Ishikawa (cell line): ENCODE data around the gene AVEN.

ENCODE experiments used
- EP300 ChIP-seq: IDR thresholded peaks from 2 replicates; pipeline ENCODE4 v1.6.1; 2012; ENCODE audit warnings: borderline replicate concordance
- MAX ChIP-seq: IDR thresholded peaks from 2 replicates; pipeline ENCODE4 v1.6.1; 2012
- REST ChIP-seq: IDR thresholded peaks from 2 replicates; pipeline ENCODE4 v1.6.1; 2012; ENCODE audit warnings: low read depth, mild to moderate bottlenecking
- YY1 ChIP-seq: IDR thresholded peaks from 2 replicates; pipeline ENCODE4 v1.6.1; 2012; ENCODE audit warnings: low read depth

- TF ChIP-seq EP300 = no peak
- TF ChIP-seq MAX = no peak
- no peak for TF ChIP-seq YY1
- no peak for TF ChIP-seq REST
Observed at GRCh38 chr15:34076785-34077184, 37.8 kb upstream of the AVEN start.
